GM19395 (cell line): ENCODE data around the gene DNAH1.

ENCODE experiments used
- ATAC-seq: cut with Tn5 transposase; IDR thresholded peaks from one replicate; pipeline ENCODE4 v1.9.1; 2021; ENCODE audit warnings: mild to moderate bottlenecking, moderate library complexity; ENCODE audit not compliant: unreplicated experiment

Gene DNAH1

GRCh38 chr3:52401021-52401420 is 84.9 kb downstream of the DNAH1 start:
- no peak for ATAC-seq

GRCh38 chr3:52401551-52401950 is 85.4 kb downstream of the DNAH1 start:
- no peak for ATAC-seq

GRCh38 chr3:52402101-52402521 is 86.0 kb downstream of the DNAH1 start:
- ATAC-seq, result no peak

GRCh38 chr3:52402706-52403270 is 86.7 kb downstream of the DNAH1 start:
- no peak for ATAC-seq

- ATAC-seq, result no peak
These were observed 87.2 kb downstream of the DNAH1 start for GRCh38 chr3:52403271-52403841.

GRCh38 chr3:52403955-52404354 is 87.8 kb downstream of the DNAH1 start:
- no peak for ATAC-seq

- no peak for ATAC-seq
These were observed 88.3 kb downstream of the DNAH1 start for GRCh38 chr3:52404391-52404790.

- ATAC-seq, result no peak
These were observed 88.9 kb downstream of the DNAH1 start for GRCh38 chr3:52405066-52405465.

GRCh38 chr3:52405601-52406110 is 89.5 kb downstream of the DNAH1 start:
- no peak for ATAC-seq

- ATAC-seq, result no peak
These were observed 90.1 kb downstream of the DNAH1 start for GRCh38 chr3:52406231-52406661.

- no peak for ATAC-seq
These were observed 90.8 kb downstream of the DNAH1 start for GRCh38 chr3:52406791-52407510.

- ATAC-seq, result no peak
These were observed 91.7 kb downstream of the DNAH1 start for GRCh38 chr3:52407779-52408178.

- no peak for ATAC-seq
These were observed 92.3 kb downstream of the DNAH1 start for GRCh38 chr3:52408466-52408865.

GRCh38 chr3:52415800-52416199 is 99.7 kb downstream of the DNAH1 start:
- ATAC-seq, result no peak

- no peak for ATAC-seq
These were observed 104.3 kb downstream of the DNAH1 start for GRCh38 chr3:52420388-52420787.

- no peak for ATAC-seq
These were observed 106.5 kb downstream of the DNAH1 start for GRCh38 chr3:52422669-52423068.

- no peak for ATAC-seq
These were observed 107.1 kb downstream of the DNAH1 start for GRCh38 chr3:52423173-52423572.

- ATAC-seq, result no peak
These were observed 112.3 kb downstream of the DNAH1 start for GRCh38 chr3:52428151-52429005.

GRCh38 chr3:52429031-52429430 is 112.9 kb downstream of the DNAH1 start:
- ATAC-seq, result no peak

- ATAC-seq, result no peak
These were observed 113.8 kb downstream of the DNAH1 start for GRCh38 chr3:52429779-52430415.

GRCh38 chr3:52430416-52430810 is 114.3 kb downstream of the DNAH1 start:
- ATAC-seq, result no peak
